Fibroblast of skin of abdomen (primary cell): Measurements from ENCODE around the gene WDR59.
"Not testable (repeated sequence)": the region's sequence is repeated elsewhere in the genome, so short reads cannot be mapped to it uniquely, and the experiment has no call there.

Experiments
- DNase-seq: peaks from one replicate; pipeline ENCODE4 v3.0.0-alpha.2; 2013

The WDR59 gene

DNA sequence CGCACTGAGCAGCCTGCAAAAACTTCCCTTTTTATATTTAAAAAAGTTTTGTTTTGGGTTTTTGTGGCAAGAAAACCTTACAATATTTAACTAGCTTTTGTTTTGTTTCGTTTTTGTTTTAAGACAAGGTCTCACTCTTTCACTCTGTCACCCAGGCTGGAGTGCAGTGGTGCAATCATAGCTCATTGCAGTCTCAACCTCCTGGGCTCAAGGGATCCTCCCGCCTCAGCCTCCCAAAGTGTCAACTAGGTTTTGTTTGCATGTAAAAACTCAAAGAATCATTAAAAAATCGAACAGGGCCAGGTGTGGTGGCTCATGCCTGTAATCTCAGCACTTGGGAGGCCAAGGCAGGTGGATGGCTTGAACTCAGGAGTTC, 132.4 kb downstream of the WDR59 start:
- no peak for DNase-seq

- no peak for DNase-seq
These were observed 134.9 kb downstream of the WDR59 start for GRCh38 chr16:74850027-74850426.

- DNase-seq, result no peak
These were observed 137.7 kb downstream of the WDR59 start for GRCh38 chr16:74847202-74847601.

- DNase-seq, result no peak
These were observed 138.2 kb downstream of the WDR59 start for GRCh38 chr16:74846714-74847113.

- peak; percentile 44 for DNase-seq
These were observed 140.6 kb downstream of the WDR59 start for GRCh38 chr16:74844041-74844980.

DNA sequence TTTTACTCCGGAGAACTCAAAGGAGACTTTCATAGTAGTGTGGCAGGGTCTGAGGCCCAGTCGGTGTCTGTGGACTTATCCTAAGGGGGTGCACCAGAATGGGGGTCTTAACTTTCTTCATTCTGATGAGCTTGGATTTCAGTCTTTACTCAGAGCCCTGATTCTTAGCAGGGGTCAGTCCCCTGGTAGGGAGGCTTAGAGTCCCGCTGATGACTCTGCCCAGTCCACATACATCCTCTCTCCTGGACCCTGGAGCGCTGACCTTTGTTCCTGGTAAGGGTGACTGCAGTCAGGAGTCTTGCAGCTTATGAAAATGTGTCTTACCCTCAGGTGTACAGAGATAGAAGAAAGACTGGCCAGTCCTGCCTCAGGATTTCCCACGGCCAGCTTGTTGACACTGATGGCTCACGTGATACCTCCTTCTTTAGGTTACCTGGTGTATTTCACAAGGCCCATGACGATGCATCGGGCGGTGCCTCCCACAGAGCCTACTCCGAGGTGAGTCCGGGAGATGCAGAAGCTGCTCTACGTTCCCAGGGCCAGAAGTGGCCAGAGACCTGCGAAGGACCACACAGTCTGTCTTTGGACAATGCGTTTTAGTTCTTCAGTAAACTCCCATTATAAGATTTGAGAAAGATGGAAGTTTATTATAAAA, 141.4 kb downstream of the WDR59 start:
- DNase-seq, result not testable (repeated sequence)

DNA sequence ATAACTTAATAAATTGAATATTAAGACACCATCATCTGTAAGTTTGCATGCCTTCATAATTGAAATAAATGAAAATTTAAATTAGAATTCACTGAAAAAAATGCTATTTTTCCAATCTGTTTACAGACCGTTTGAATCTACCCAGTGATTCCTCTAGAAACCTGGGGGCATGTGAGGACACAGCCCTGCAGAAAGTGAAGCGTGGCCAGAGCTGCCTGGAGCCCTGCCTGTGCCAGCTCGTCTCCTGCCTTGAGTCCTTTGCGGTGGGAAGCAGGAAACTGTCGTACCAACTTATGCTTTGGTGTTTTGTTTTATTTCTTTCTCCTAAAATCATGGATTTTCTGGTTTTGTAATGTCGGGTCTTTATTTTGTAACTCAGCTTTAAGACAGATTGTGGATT, 142.5 kb downstream of the WDR59 start:
- DNase-seq, result peak; percentile 4

DNA sequence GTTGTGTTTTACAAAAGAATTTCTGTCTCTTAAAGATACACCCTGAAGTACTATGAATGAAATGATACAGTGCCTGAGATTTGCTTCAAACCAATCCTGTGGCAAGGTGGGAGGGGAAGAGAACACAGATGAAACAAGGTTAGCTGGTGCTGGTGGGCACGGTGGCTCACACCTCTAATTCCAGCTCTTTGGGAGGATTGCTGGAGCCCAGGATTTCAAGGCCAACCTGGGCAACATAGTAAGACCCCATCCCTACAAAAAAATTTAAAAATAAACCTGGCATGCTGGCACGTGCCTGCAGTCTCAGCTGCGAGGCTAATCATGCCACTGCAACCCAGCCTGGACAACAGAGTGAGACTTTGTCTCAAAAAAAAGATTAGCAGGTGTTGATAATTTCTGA, 143.0 kb downstream of the WDR59 start:
- DNase-seq, result no peak

DNA sequence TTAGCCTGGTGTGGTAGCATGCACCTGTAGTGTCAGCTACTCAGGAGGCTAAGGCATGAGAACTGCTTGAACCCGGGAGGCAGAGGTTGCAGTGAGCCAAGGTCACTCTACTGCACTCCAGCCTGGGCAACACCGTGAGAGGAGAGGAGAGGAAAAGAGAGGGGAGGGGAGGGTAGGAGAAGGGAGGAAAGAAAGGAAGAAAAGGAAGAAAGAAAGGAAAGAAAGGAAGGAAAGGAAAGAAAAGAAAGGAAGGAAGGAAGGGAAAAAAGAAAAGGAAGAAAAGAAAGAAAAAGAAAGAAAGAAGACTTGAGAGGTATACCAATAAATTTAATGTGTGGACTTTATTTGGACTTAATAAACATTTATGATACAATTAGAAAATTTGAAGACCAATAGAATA, 143.5 kb downstream of the WDR59 start:
- no peak for DNase-seq

- DNase-seq, result no peak
These were observed 147.9 kb downstream of the WDR59 start for GRCh38 chr16:74837056-74837455.

GRCh38 chr16:74836111-74836671, 148.7 kb downstream of the WDR59 start:
- no peak for DNase-seq

DNA sequence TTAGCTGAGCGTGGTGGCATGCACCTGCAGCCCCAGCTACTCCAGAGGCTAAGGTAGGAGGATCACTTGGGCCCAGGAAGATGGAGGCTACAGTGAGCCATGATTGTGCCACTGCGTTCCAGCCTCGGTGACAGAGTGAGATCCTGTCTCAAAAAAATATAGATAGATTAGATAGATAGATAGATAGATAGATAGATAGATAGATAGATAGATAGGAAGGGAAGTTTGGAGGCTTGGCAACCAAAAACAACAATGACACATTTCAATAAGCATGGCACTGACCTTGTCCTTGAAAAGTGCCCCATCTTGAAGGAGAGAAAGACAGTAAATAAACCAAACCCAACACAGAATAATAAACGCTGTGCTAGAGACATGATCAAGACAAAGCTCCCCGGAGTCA, 152.7 kb downstream of the WDR59 start:
- DNase-seq, result no peak

- no peak for DNase-seq
These were observed 153.5 kb downstream of the WDR59 start for GRCh38 chr16:74831467-74831866.

DNA sequence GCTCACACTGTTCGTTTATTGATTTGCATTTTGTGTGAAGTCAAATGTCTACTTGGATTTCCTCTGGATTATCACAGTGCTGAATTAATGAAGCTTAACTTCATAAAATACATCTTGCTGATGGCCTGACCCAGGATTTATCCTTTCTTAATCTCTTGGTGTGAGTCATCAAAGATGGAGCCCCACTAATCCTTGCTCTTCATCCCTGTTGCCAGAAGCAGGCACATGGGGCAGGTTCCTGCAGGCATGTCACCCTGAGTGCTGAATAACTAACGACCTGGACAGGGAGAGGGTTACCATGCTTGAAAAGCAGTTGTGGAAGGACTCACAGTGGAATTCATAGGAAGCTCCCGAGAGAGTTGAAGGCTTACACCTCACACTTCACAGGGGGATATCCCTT, 154.3 kb downstream of the WDR59 start:
- DNase-seq, result no peak

DNA sequence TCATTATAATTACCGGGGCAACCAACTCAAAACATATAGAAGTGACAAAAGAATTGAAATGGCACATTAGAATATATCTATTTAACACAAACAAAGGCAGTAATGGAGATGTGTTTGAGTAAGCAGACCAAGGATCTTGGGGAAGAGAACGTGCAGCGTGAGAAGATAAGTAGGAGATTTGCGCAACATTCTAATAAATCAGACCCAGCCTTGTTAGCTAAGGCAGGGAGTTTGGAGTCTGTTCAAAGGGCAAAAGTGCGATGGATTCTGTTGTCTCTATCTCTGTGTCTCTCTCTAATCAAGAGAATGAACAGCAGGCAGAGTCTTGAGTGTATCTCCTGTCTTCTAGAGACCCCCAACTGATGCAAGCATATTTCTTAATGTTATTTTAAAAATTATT, 155.3 kb downstream of the WDR59 start:
- DNase-seq, result no peak

DNA sequence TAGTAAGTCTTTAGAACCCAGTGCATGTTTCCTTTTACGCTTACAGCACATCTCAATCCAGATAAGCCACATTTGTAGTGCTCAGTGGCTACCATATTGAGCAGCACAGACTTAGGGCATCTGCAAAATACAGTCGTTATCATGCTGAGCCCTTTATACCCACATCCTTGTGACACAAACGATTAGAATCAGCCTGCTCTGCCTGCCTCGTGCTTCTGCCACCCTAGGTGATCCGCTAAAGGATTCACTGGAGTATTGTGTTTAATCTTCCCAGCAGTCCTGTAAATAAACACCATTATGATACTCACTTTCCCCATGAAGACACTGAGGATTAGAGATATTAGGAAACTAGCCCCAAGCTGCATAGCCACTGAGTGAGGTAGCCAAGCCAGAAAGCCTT, 159.0 kb downstream of the WDR59 start:
- no peak for DNase-seq

DNA sequence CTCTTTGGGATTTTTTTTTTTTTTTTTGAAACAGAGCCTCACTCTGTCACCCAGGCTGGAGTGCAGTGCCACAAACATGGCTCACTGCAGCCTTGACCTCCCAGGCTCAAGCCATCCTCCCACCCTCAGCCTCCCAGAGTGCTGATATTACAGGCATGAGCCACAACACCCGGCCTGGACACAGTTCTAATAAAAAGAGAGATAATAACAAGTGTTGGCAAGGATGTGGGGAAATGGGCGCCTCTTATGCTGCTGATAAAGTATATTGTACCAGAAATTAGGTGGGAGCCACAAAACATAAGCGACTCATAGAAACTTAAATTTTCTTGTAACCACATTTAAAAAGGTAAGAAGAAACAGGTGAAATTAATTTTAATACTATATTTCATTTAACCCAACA, 159.9 kb downstream of the WDR59 start:
- DNase-seq, result no peak
